ENCODE results near the gene RPL7L1.

The RPL7L1 gene

DNA sequence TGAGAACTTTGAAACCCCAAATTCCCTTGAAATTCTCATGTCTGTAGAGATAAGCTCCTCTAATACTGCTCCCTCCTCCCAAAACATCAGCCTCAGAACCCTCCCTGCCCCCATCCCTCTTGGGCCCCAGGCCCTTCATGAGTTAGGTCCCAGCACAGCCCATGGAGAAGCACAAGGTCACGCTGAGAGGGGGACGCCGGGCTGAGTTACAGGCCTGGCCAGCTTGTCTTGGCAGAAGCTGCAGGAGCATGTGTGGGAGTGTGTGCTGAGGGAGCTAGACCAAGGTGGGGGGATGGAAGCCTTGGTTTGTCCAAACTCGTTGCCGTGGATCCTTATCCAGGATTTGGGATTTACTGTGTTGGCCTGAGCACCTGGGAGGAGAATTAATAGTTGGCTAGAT, 27.9 kb downstream of the RPL7L1 start:
- Histone ChIP-seq H3K27ac (ENCODE audit: low read length) (no peak overlapping the region), H3K79me2 (ENCODE audit: insufficient read depth, low read length) (no peaks in the 10 kb centered on the region), H3K9me3 (ENCODE audit: insufficient read depth, low read length, severe bottlenecking) (no peaks in the 10 kb centered on the region), H4K20me1 (ENCODE audit: insufficient read depth, low read length) (no peaks in the 10 kb centered on the region), H3K27me3 (ENCODE audit: insufficient read depth, low read length, poor library complexity) (no peaks in the 10 kb centered on the region), H3K4me3 (ENCODE audit: low read depth in 1 of 2, low read length in 2 of 2) (no peak overlapping the region), H3K4me2 (ENCODE audit: insufficient read depth, low read length) (no peak overlapping the region), H3K36me3 (ENCODE audit: insufficient read depth, low read length) (no peaks in the 10 kb centered on the region), H3K9ac (ENCODE audit: low read depth, low read length) (no peak overlapping the region), H2AFZ (ENCODE audit: low read depth, low read length) (no peak overlapping the region), H3K4me1 (ENCODE audit: insufficient read depth, low read length) (no peaks in the 10 kb centered on the region)
- DNase-seq (no peak), ATAC-seq (ENCODE audit: insufficient read depth, low read depth) (no peak)
- no peak for TF ChIP-seq CTCF (IDR thresholded peaks at IDR 0.05; ENCODE audit: borderline replicate concordance, extremely low read depth, low read length, poor library complexity, severe bottlenecking)
- TF ChIP-seq EZH2 (IDR thresholded peaks at IDR 0.05; ENCODE audit: borderline replicate concordance, low read depth, low read length, severe bottlenecking) = no peak

GRCh38 chr6:42909835-42910234, 30.4 kb downstream of the RPL7L1 start:
- H3K9me3 ChIP-seq (ENCODE audit: insufficient read depth, low read length, severe bottlenecking) = no peaks in the 10 kb centered on the region
- H3K4me2 ChIP-seq (ENCODE audit: insufficient read depth, low read length) = no peak overlapping the region
- DNase-seq (no peak), ATAC-seq (ENCODE audit: insufficient read depth, low read depth) (no peak)
- no peaks in the 10 kb centered on the region for H3K27me3 ChIP-seq (ENCODE audit: insufficient read depth, low read length, poor library complexity)
- TF ChIP-seq CTCF (IDR thresholded peaks at IDR 0.05; ENCODE audit: borderline replicate concordance, extremely low read depth, low read length, poor library complexity, severe bottlenecking) = no peak
- no peak for TF ChIP-seq EZH2 (IDR thresholded peaks at IDR 0.05; ENCODE audit: borderline replicate concordance, low read depth, low read length, severe bottlenecking)
- no peaks in the 10 kb centered on the region for H3K79me2 ChIP-seq (ENCODE audit: insufficient read depth, low read length)
- no peaks in the 10 kb centered on the region for H3K36me3 ChIP-seq (ENCODE audit: insufficient read depth, low read length)
- H3K4me3 ChIP-seq (ENCODE audit: low read depth in 1 of 2, low read length in 2 of 2) = no peak overlapping the region
- H2AFZ ChIP-seq (ENCODE audit: low read depth, low read length) = no peak overlapping the region
- H3K4me1 ChIP-seq (ENCODE audit: insufficient read depth, low read length) = no peaks in the 10 kb centered on the region
- no peak overlapping the region for H3K9ac ChIP-seq (ENCODE audit: low read depth, low read length)
- no peak overlapping the region for H3K27ac ChIP-seq (ENCODE audit: low read length)
- no peaks in the 10 kb centered on the region for H4K20me1 ChIP-seq (ENCODE audit: insufficient read depth, low read length)

- H3K4me3 ChIP-seq (ENCODE audit: low read depth in 1 of 2, low read length in 2 of 2) = no peak overlapping the region
- ATAC-seq (ENCODE audit: insufficient read depth, low read depth) (no peak), DNase-seq (no peak)
- no peak overlapping the region for H3K9ac ChIP-seq (ENCODE audit: low read depth, low read length)
- H3K27me3 ChIP-seq (ENCODE audit: insufficient read depth, low read length, poor library complexity) = no peaks in the 10 kb centered on the region
- no peaks in the 10 kb centered on the region for H3K79me2 ChIP-seq (ENCODE audit: insufficient read depth, low read length)
- 0 out of 2 replicates have a peak, but pooled peaks cover 5% of the 10 kb centered on the region for H3K4me1 ChIP-seq (ENCODE audit: insufficient read depth, low read length)
- no peak overlapping the region for H3K27ac ChIP-seq (ENCODE audit: low read length)
- H3K4me2 ChIP-seq (ENCODE audit: insufficient read depth, low read length) = no peak overlapping the region
- no peaks in the 10 kb centered on the region for H3K36me3 ChIP-seq (ENCODE audit: insufficient read depth, low read length)
- H4K20me1 ChIP-seq (ENCODE audit: insufficient read depth, low read length) = no peaks in the 10 kb centered on the region
- no peak overlapping the region for H2AFZ ChIP-seq (ENCODE audit: low read depth, low read length)
- TF ChIP-seq CTCF (IDR thresholded peaks at IDR 0.05; ENCODE audit: borderline replicate concordance, extremely low read depth, low read length, poor library complexity, severe bottlenecking) (no peak), EZH2 (IDR thresholded peaks at IDR 0.05; ENCODE audit: borderline replicate concordance, low read depth, low read length, severe bottlenecking) (no peak)
- H3K9me3 ChIP-seq (ENCODE audit: insufficient read depth, low read length, severe bottlenecking) = no peaks in the 10 kb centered on the region
Observed at GRCh38 chr6:42911171-42912021, 32.0 kb downstream of the RPL7L1 start.
